ENCODE data around the gene ARID1A.
"Not testable (repeated sequence)": the region's sequence is repeated elsewhere in the genome, so short reads cannot be mapped to it uniquely, and the experiment has no call there.

The ARID1A gene

DNA sequence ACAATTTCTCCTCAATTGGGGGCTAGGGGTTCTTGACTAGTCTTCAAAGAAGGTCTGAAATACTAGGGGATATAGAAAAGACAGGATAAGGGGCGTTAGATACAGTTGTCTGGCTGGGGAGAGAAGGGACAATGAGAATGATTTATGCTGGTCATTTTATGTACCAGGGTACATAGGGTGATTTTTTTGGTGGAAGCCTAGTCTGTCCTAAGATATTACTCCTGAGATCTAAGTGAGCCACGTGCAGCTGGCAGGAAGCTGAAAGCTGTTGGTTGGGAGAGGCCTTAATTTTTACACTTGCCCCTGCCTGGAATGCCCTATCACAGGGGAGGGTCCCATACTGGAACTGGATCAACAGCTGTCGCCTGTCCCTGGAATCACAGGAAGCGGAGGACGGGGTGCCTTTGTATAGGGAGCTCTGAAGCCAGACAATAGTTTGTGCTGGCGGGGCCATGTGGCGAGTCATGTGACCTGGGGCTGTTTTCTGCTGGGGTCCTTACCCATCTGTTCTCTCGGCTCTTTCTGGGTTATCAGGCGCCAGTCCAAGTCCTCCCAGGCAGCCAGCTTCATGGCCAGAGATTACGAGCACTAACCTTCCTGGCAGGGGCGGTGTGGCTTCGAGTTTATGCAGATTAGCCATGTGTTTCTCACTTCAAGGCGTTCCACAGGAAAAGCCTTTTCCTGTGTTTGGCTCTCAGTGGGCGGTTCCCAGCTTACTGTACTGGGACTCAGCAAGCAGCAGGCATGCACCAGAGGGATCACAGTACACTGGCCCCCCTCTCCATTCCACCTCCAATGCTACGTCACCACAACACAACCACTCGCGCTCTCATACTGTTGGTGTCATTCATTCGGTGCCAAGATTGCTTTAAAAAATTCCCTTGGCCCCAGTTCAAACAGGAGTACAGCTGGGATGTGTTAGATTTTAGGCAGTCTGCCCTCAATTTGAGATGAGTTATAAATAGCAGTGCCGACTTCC, 27.5 kb downstream of the ARID1A start:
- H3K4me3 ChIP-seq (ENCODE audit: low read length), result no peak overlapping the region
- TF ChIP-seq, protein P1, sequence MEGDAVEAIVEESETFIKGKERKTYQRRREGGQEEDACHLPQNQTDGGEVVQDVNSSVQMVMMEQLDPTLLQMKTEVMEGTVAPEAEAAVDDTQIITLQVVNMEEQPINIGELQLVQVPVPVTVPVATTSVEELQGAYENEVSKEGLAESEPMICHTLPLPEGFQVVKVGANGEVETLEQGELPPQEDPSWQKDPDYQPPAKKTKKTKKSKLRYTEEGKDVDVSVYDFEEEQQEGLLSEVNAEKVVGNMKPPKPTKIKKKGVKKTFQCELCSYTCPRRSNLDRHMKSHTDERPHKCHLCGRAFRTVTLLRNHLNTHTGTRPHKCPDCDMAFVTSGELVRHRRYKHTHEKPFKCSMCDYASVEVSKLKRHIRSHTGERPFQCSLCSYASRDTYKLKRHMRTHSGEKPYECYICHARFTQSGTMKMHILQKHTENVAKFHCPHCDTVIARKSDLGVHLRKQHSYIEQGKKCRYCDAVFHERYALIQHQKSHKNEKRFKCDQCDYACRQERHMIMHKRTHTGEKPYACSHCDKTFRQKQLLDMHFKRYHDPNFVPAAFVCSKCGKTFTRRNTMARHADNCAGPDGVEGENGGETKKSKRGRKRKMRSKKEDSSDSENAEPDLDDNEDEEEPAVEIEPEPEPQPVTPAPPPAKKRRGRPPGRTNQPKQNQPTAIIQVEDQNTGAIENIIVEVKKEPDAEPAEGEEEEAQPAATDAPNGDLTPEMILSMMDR (conservative IDR thresholded peaks at IDR 0.05; ENCODE audit: low read depth, low read length), result no peak
- DNase-seq (ENCODE audit: low read depth), result peak; percentile 98

DNA sequence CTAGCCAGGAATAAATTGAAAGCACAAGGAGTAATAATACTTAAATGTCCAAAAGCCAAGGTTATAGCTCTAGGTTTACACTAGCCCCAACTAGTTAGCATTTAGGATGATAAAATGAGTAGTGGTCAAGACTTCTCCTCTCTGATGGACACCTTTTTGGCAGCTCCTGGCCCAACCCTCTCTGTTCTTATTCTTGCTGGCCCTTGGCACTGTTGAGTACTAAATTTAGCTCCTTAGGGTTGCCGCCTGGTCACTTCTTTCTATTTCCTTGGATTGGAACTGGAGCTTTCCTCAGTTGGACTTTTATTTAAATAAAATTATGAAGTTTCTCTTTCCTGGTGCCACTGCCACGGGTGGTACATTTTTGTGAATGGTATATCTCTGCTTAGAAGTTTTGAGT, 28.3 kb downstream of the ARID1A start:
- H3K4me3 ChIP-seq (ENCODE audit: low read length), result no peak overlapping the region
- TF ChIP-seq, protein P1 (conservative IDR thresholded peaks at IDR 0.05; ENCODE audit: low read depth, low read length), result no peak
- no peak for DNase-seq (ENCODE audit: low read depth)

DNA sequence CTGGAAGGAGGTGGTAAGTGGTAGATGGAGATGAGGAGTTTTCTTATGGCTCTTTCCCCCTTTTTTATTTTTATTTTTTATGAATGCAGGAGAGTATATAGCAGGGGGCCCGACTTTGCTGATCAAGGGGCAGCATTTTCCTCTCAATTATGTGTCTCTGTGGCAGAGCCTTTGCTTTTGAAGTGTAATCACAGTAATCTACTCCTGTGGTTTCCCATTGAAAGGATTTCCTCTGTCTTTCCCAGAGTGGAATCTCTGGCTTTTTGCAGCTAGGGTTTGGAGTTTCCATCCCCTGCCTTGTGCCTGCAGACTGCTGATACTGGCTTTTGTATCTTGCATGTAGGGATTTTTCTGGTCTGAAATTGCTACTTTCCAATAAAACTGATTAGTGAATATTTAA, 29.1 kb downstream of the ARID1A start:
- no peak overlapping the region for H3K4me3 ChIP-seq (ENCODE audit: low read length)
- DNase-seq (ENCODE audit: low read depth), result no peak
- TF ChIP-seq, protein P1 (conservative IDR thresholded peaks at IDR 0.05; ENCODE audit: low read depth, low read length), result no peak

DNA sequence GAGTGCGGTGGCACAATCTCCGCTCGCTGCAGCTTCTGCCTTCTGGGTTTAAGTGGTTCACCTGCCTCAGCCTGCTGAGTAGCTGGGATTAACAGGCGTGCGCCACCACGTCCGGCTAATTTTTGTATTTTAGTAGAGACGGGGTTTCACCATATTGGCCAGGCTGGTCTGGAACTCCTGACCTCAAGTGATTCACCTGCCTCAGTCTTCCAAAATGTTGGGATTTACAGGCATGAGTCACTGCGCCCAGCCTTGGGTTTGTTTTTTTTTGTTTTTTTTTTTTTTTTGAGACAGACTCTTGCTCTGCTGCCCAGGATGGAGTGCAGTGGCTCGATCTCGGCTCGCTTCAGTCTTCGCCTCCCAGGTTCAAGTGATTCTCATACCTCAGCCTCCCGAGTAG, 30.1 kb downstream of the ARID1A start:
- H3K4me3 ChIP-seq (ENCODE audit: low read length); DNase-seq (ENCODE audit: low read depth): not testable (repeated sequence)

DNA sequence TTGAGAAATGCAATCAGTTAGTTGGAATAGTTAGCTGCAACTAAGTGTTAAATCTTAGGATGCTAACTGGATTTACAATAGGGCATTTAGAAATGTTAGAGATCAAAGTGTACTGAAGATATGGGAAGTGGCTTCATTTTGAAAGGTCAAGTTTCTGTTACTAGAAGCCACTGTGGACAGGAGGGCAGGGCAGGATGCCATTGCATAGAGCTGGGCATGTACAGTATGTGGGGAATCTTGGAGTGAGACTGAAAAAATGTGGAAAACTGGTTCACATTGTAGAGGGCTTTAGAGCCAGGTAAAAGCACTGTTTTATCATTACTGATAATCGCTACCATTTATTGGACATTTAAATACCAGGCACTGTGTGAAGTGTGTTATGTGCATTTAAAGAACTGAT, 31.0 kb downstream of the ARID1A start:
- TF ChIP-seq, protein P1 (conservative IDR thresholded peaks at IDR 0.05; ENCODE audit: low read depth, low read length), result no peak
- DNase-seq (ENCODE audit: low read depth), result no peak
- H3K4me3 ChIP-seq (ENCODE audit: low read length), result no peak overlapping the region

DNA sequence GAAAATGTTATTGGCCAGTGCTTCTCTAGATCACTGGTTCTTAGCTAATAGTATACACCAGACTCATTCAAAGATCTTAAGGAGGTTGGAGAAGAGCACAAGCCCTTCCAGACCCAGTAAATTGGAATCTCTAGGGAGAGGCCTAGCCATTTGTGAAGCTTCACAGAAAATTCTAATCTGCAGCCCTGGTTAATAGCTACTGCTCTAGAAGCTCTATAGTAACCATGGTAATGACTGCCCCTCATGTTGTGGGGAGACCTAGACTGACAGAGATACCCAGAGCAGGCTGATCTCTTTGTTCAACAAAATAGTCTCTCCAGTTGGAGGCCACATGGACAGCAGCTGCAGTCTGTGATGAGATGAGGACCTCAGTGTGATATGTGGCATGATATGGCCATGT, 31.7 kb downstream of the ARID1A start:
- TF ChIP-seq, protein P1 (conservative IDR thresholded peaks at IDR 0.05; ENCODE audit: low read depth, low read length), result no peak
- DNase-seq (ENCODE audit: low read depth), result no peak
- no peak overlapping the region for H3K4me3 ChIP-seq (ENCODE audit: low read length)

DNA sequence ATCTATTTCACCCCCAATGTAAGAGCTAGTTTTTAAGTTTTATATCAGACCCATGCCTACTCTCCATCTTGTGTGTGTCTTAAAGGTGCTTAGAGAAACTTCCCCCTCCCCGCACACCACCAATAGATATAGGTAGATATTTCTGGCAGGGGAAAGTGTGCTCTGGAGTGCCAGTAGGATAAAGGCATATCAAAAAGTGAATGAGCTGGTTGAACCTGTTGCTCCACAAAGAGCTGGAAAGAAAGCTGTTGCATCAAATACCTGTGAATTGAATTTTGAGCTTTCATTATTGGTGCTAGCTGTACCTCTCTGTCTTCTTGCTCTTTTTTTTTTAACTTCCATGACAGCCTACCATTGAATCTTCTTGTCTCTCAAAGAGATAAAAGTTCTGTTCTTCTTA, 32.8 kb downstream of the ARID1A start:
- no peak overlapping the region for H3K4me3 ChIP-seq (ENCODE audit: low read length)
- no peak for DNase-seq (ENCODE audit: low read depth)
- TF ChIP-seq, protein P1 (conservative IDR thresholded peaks at IDR 0.05; ENCODE audit: low read depth, low read length), result no peak

All from retinal pigment epithelial cell (primary cell).